ENCODE measurements around the gene VDR.

GRCh38 chr12:47800582-47800981 lies 104.2 kb downstream of the VDR start:
- TF ChIP-seq PATZ1 (CRISPR knock-in tag; IDR thresholded peaks at IDR 0.05; ENCODE audit: borderline replicate concordance) (no peak), CSRNP3 (CRISPR knock-in tag; IDR thresholded peaks at IDR 0.05) (no peak), TOX (CRISPR knock-in tag; IDR thresholded peaks at IDR 0.05; ENCODE audit: borderline replicate concordance) (no peak), TCF4 (CRISPR knock-in tag; IDR thresholded peaks at IDR 0.05; ENCODE audit: borderline replicate concordance) (no peak), CREB5 (CRISPR knock-in tag; IDR thresholded peaks at IDR 0.05; ENCODE audit: low read depth) (no peak), ZC3H10 (CRISPR knock-in tag; IDR thresholded peaks at IDR 0.05) (no peak), PPARA (CRISPR knock-in tag; IDR thresholded peaks at IDR 0.05; ENCODE audit: borderline replicate concordance) (no peak), ZNF70 (CRISPR knock-in tag; IDR thresholded peaks at IDR 0.05) (no peak), SNAI2 (CRISPR knock-in tag; IDR thresholded peaks at IDR 0.05) (no peak), CSDC2 (CRISPR knock-in tag; IDR thresholded peaks at IDR 0.05) (no peak), ARNTL (CRISPR knock-in tag; IDR thresholded peaks at IDR 0.05; ENCODE audit: borderline replicate concordance, low read depth) (no peak), ZFP30 (CRISPR knock-in tag; IDR thresholded peaks at IDR 0.05) (no peak), GLIS3 (CRISPR knock-in tag; IDR thresholded peaks at IDR 0.05) (no peak)
